ENCODE measurements around the gene EAPP. TPM values are rescaled to one million over a fixed set of nuclear protein-coding genes. Genes with fewer than 3 reads are reported as not detected.
"Not testable (repeated sequence)": the region's sequence is repeated elsewhere in the genome, so short reads cannot be mapped to it uniquely, and the experiment has no call there.

EAPP gene
- total RNA-seq, 1 donor from 2014 or later = 30.1 TPM

GRCh38 chr14:34554540-34555250 is 15.2 kb upstream of the EAPP start:
- H3K27ac Mint-ChIP-seq (ENCODE audit: unreplicated experiment) = peak overlapping the region; percentile 44
- no peak for DNase-seq (ENCODE audit: low spot score)
- H3K36me3 Mint-ChIP-seq (ENCODE audit: low read depth, unreplicated experiment) = no peaks in the 10 kb centered on the region
- no peak for TF ChIP-seq CTCF (IDR thresholded peaks at IDR 0.05; ENCODE audit: unreplicated experiment)
- peak overlapping the region; percentile 24 for H3K4me3 Mint-ChIP-seq (ENCODE audit: unreplicated experiment)
- no peaks in the 10 kb centered on the region for H3K9me3 Mint-ChIP-seq (ENCODE audit: unreplicated experiment)
- peaks cover 11% of the 10 kb centered on the region for H3K27me3 Mint-ChIP-seq (ENCODE audit: unreplicated experiment)
- peaks cover 6% of the 10 kb centered on the region for H3K4me1 Mint-ChIP-seq (ENCODE audit: unreplicated experiment)

GRCh38 chr14:34549276-34549966 is 9.9 kb upstream of the EAPP start:
- not testable (repeated sequence) for H3K4me3 Mint-ChIP-seq (ENCODE audit: unreplicated experiment); H3K4me1 Mint-ChIP-seq (ENCODE audit: unreplicated experiment); H3K27ac Mint-ChIP-seq (ENCODE audit: unreplicated experiment)

GRCh38 chr14:34548472-34548981 is 9.0 kb upstream of the EAPP start:
- Mint-ChIP-seq H3K4me1 (ENCODE audit: unreplicated experiment) (no peaks in the 10 kb centered on the region), H3K36me3 (ENCODE audit: low read depth, unreplicated experiment) (no peaks in the 10 kb centered on the region), H3K4me3 (ENCODE audit: unreplicated experiment) (no peak overlapping the region), H3K9me3 (ENCODE audit: unreplicated experiment) (no peaks in the 10 kb centered on the region), H3K27me3 (ENCODE audit: unreplicated experiment) (peaks cover 5% of the 10 kb centered on the region), H3K27ac (ENCODE audit: unreplicated experiment) (no peak overlapping the region)
- DNase-seq (ENCODE audit: low spot score) = no peak
- no peak for TF ChIP-seq CTCF (IDR thresholded peaks at IDR 0.05; ENCODE audit: unreplicated experiment)

More at GRCh38 chr14:34549276-34549966, 9.9 kb upstream of the EAPP start:
- H3K27me3 Mint-ChIP-seq (ENCODE audit: unreplicated experiment); H3K36me3 Mint-ChIP-seq (ENCODE audit: low read depth, unreplicated experiment); H3K9me3 Mint-ChIP-seq (ENCODE audit: unreplicated experiment); DNase-seq (ENCODE audit: low spot score): not testable (repeated sequence)

- not testable (repeated sequence) for H3K27ac Mint-ChIP-seq (ENCODE audit: unreplicated experiment); H3K4me1 Mint-ChIP-seq (ENCODE audit: unreplicated experiment); DNase-seq (ENCODE audit: low spot score); H3K4me3 Mint-ChIP-seq (ENCODE audit: unreplicated experiment); H3K36me3 Mint-ChIP-seq (ENCODE audit: low read depth, unreplicated experiment); H3K9me3 Mint-ChIP-seq (ENCODE audit: unreplicated experiment); H3K27me3 Mint-ChIP-seq (ENCODE audit: unreplicated experiment)
Observed at GRCh38 chr14:34547136-34547520, 7.6 kb upstream of the EAPP start.

GRCh38 chr14:34546272-34547135 is 7.0 kb upstream of the EAPP start:
- not testable (repeated sequence) for DNase-seq (ENCODE audit: low spot score); H3K9me3 Mint-ChIP-seq (ENCODE audit: unreplicated experiment); H3K4me3 Mint-ChIP-seq (ENCODE audit: unreplicated experiment)

GRCh38 chr14:34540181-34541059 is 919 bp upstream of the EAPP start:
- peaks cover 13% of the 10 kb centered on the region for H3K4me1 Mint-ChIP-seq (ENCODE audit: unreplicated experiment)
- not testable (repeated sequence) for DNase-seq (ENCODE audit: low spot score); H3K27me3 Mint-ChIP-seq (ENCODE audit: unreplicated experiment); H3K9me3 Mint-ChIP-seq (ENCODE audit: unreplicated experiment); H3K36me3 Mint-ChIP-seq (ENCODE audit: low read depth, unreplicated experiment)
- H3K27ac Mint-ChIP-seq (ENCODE audit: unreplicated experiment) = peak overlapping the region; percentile 99
- H3K4me3 Mint-ChIP-seq (ENCODE audit: unreplicated experiment) = peak overlapping the region; percentile 99

More at GRCh38 chr14:34546272-34547135, 7.0 kb upstream of the EAPP start:
- not testable (repeated sequence) for H3K36me3 Mint-ChIP-seq (ENCODE audit: low read depth, unreplicated experiment); H3K4me1 Mint-ChIP-seq (ENCODE audit: unreplicated experiment); H3K27me3 Mint-ChIP-seq (ENCODE audit: unreplicated experiment); H3K27ac Mint-ChIP-seq (ENCODE audit: unreplicated experiment)
